Stimulated activated CD8-positive, alpha-beta memory T cell treated with anti-CD3 and anti-CD28 coated beads, Interleukin-12 subunit alpha, Interleukin-12 subunit beta, amount 100 ng/mL, for 1 hour (primary cell): ENCODE data around the gene ZSCAN5B.
"Not testable (repeated sequence)": the region's sequence is repeated elsewhere in the genome, so short reads cannot be mapped to it uniquely, and the experiment has no call there.

ENCODE experiments used
- DNase-seq: peaks from one replicate; pipeline ENCODE4 v3.0.0-alpha.2; 2020; ENCODE audit warnings: low read depth

Gene ZSCAN5B

GRCh38 chr19:56175861-56176307 lies 21.7 kb downstream of the ZSCAN5B start, which contains the start of gene GALP:
TSS of gene GALP (plus strand) at chr19:56176008. CDS start at chr19:56177109, 1,101 bp downstream.
- not testable (repeated sequence) for DNase-seq

GRCh38 chr19:56174550-56174949 lies 23.0 kb downstream of the ZSCAN5B start:
- DNase-seq, result no peak

DNA sequence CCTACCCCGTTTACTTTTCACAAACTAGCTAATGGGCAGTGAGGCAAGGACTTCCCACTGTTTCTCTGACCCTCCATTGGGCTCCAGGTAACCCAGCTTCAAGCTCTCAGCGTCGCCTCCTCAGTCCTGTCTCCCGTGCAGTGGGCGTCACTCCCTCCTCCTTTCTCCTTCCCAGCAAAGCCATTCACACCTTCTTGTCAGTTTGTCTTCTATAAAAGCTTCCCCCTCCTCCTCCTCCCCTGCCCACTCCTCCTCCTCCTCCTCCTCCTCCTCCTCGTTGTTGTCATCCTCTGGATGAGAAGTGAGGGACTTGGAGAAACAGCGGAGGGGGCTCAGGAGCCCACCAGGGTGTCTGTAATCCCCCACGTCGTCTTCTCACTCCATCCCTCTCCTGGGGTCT lies 23.5 kb downstream of the ZSCAN5B start:
- no peak for DNase-seq

GRCh38 chr19:56170261-56170660 lies 27.3 kb downstream of the ZSCAN5B start:
- DNase-seq, result no peak

DNA sequence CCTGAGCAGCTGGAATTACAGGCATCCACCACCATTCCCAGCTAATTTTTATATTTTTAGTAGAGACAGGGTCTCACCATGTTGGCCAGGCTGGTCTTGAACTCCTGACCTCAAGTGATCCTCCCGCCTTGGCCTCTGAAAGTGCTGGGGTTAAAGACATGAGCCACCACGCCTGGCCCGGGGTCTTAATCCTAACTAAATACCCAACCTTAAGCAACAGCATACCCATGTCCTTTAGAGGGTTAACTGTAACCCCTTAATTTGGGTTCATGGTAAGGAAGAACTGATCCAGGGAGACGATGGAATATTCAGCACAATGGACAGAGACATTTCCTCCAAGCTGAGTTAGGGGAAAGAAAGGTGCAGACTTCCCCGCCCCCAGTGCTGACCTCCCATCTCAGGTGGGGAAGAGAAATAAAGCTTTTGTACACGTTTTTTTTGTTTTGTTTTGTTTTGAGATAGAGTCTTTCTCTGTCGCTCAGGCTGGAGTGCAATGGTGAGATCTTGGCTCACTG lies 30.5 kb downstream of the ZSCAN5B start:
- no peak for DNase-seq

DNA sequence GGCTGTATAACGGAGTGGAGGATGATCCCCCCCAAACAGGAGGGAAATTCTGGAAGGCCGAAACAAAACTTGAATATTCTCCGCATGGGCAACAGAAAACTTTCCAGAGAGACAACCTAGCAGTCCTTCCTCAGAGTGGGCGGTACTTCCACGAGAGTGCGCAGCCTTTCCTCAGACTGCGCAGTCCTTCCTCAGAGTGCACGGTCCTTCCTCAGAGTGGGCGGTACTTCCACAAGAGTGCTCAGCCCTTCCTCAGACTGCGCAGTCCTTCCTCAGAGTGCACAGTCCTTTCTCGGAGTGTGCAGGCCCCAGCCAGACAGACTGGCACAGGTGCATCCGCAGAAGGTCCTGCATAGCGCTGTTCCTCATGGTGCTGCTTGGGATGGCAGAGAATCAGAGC lies 34.5 kb downstream of the ZSCAN5B start:
- no peak for DNase-seq

DNA sequence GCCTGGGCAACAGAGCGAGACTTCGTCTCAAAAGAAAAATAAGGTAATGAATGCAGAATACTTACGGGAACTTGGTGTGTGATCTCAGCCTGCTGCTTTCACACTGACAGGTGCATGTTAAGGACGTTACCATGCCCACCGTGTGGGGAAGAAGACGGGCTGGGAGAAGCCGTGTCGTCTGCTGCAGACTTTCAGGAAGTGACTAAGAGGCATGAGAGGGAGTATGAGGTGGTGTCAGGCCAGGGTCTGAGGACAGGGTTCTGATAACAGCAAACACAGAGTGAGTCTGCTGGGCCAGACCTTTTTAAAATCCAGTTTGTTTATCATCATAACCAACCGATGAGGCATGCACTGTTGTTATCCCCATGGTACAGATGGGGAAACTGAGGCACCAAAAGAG lies 35.3 kb downstream of the ZSCAN5B start:
- no peak for DNase-seq

GRCh38 chr19:56161534-56161933 lies 36.0 kb downstream of the ZSCAN5B start:
- no peak for DNase-seq

- no peak for DNase-seq
Measured at GRCh38 chr19:56159622-56160271, 37.8 kb downstream of the ZSCAN5B start.

DNA sequence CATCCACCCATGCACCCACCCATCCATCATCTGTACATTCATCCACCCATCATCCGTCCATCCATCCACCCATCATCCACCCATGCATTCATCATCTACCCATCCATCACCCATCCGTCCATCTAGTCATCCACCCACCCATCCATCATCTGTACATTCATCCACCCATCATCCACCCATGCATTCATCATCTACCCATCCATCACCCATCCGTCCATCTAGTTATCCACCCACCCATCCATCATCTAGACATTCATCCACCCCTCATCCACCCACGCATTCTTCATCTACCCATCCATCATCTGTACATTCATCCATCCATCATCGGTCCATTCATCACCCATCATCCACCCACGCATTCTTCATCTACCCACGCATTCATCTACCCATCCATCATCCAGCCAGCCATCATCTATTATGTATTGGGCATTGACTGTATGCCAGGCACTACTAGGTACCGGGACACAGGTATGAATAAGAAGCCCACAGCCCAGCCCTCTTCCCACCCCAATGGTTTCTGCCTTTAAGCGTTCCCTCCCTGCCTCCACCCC lies 38.5 kb downstream of the ZSCAN5B start:
- no peak for DNase-seq

DNA sequence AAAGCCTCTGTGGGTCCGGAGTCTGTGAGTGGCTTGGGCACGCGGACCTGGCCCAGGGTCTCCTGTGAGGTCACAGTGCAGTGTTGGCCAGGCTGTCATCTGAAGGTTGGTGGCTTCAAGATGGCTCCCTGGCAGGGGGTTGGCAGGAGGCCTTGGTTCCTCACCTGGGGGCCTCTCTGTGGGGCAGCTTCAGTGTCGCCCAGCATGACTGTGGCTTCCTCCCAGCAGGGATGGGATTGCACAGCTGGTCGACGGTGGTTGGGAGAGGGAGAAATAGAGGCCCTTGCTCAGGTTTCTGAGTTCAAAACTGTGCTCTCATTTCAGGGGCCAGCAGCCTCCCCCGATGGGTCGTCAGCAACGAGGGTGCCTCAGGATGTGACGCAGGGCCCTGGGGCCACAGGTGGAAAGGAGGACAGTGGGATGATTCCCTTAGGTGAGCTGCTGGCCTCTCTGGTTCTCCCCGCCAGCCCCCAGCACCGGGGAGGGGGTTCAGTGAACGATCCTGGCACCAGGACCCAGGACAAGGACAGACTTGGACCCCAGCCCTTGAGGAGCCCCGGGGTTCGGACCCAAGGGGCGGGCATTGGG lies 39.3 kb downstream of the ZSCAN5B start:
- DNase-seq, result no peak

DNA sequence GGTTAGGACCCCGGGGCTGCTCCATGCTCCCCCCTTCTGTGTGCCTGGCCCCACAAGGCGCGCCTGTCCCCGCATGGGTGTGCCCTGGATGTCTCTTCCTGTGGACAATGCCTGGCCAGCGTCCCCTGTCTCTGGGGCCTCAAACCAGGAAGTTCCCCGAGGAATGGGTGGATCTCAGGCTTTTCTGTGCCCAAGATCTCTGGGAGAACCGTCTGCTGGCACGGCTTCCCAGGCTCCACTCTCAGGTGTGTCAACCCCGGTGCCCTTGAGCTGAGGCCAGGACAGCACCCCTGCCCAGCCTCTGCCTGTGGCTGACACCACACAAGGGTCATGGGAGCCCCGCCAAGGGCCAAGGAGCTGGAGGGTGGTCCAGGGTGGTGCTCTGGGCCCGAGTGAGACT lies 40.8 kb downstream of the ZSCAN5B start:
- no peak for DNase-seq

- no peak for DNase-seq
Measured at GRCh38 chr19:56155124-56155687, 42.4 kb downstream of the ZSCAN5B start.

DNA sequence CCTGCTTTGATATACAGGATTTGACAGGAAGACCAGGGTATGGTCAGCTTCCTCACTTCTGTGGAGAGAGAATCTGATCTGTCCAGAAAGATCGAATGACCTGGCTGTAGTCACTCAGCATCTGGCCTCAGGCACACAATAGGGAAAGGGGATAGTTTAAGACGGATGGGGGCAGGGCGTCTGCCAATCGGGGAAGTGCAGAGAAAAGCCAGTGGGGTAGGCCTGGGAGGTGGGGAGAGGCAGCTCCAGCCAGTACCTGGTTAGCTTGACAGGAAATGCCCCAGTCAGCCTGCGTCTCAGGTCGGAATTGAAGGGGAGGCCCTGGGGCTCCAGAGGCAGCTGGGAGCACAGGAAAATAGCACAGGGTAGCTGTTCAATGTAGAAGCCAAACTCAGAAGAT lies 44.1 kb downstream of the ZSCAN5B start:
- no peak for DNase-seq

DNA sequence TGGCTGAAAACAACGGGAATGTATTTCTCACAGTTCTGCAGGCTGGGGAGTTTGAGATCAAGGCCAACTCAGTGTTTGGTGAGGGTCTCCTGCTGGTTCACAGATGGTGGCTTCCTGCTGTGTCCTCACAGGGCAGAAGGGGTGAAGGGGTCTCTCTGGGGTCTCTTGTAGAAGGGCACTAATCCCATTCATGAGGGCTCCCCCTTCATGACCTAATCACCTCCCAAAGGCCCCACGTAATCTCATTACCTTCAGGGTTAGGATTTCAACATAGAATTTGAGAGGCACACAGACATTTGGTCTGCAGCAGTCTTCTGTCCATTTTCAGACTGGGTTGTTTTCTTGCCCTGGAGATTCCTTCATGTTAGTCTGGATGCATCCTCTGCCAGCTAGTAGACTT lies 44.9 kb downstream of the ZSCAN5B start:
- DNase-seq, result no peak

DNA sequence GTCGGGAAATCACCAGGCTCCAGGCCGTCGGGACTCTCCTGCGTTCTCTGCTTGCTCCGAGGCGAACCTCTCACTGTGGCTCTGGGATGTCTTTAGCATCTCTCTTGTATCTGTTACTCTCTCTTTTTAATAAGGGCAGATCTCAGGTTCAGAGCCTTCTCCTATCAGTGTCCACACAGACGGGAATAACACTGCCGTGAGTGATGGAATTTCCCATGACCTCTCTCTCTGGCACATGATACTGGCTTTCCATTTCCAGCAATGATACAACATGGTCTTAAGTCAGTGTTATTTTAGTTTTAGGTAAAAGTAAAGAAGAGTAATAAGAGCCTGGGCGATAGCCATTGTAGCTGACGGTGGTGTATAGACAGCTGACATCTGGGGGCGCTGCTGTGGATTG lies 47.2 kb downstream of the ZSCAN5B start:
- no peak for DNase-seq

DNA sequence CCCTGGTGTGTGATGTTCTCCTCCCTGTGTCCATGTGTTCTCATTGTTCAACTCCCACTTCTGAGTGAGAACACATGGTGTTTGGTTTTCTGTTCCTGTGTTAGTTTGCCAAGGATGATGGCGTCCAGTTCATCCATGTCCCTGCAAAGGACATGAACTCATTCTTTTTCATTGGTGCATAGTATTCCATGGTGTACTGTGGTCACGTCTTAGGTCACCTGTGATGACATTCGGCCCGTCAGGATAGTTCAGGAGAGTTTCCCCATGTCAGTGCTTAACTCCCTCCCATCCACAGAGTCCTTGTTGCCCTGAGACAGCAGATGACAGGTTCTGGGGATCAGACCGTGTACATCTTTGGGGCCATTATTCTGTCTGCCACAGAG lies 47.9 kb downstream of the ZSCAN5B start:
- no peak for DNase-seq

GRCh38 chr19:56148955-56149655 lies 48.5 kb downstream of the ZSCAN5B start:
- not testable (repeated sequence) for DNase-seq

DNA sequence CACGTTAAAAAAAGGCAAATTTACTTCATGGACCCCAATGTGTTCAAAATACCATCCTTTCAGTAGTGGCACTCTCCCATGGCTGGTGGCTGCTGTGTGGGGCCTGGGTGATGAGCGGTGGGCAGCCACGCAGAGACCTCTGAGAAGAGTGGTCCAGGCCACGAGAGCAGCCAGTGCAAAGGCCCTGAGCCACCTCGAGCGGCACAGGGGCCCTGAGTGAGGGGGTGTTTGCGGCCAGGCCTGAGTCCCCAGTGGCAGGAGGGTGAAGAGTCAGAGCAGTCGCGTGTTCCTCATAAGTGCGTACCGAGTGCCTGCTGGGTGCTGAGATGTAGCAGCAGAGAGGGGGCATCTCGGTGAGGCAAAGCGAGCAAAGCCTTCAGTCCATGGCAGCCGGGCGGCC lies 49.5 kb downstream of the ZSCAN5B start:
- DNase-seq, result no peak

- DNase-seq, result no peak
Measured at GRCh38 chr19:56147307-56147706, 50.3 kb downstream of the ZSCAN5B start.

- no peak for DNase-seq
Measured at GRCh38 chr19:56146904-56147303, 50.7 kb downstream of the ZSCAN5B start.

DNA sequence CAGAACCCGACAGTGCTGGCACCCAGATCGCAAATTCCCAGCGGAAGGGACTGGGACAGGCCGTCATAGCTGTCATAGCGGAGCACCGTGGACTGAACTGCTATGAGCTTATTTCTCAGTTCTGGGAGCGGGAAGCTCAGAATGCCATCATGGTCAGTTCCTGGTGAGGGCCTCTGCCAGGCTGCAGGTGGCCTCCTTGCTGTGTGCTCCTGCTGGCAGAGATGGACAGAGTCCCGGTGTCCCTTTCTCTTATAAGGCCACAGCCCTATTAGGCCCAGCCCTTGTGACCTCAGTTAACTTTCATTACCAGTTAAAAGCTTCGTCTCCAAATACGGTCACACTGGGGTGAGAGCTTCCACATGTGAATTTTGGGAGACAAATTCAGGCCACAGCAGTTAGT lies 51.9 kb downstream of the ZSCAN5B start:
- DNase-seq, result no peak

GRCh38 chr19:56144831-56145230 lies 52.8 kb downstream of the ZSCAN5B start:
- no peak for DNase-seq
